ENCODE measurements around the gene GNB1. TPM values are rescaled to one million over a fixed set of nuclear protein-coding genes. Genes with fewer than 3 reads are reported as not detected.
"Not testable (repeated sequence)": the region's sequence is repeated elsewhere in the genome, so short reads cannot be mapped to it uniquely, and the experiment has no call there.

Gene GNB1
- total and polyA plus RNA-seq, 8 donors = 49.6 to 195 (median 125) TPM

DNA sequence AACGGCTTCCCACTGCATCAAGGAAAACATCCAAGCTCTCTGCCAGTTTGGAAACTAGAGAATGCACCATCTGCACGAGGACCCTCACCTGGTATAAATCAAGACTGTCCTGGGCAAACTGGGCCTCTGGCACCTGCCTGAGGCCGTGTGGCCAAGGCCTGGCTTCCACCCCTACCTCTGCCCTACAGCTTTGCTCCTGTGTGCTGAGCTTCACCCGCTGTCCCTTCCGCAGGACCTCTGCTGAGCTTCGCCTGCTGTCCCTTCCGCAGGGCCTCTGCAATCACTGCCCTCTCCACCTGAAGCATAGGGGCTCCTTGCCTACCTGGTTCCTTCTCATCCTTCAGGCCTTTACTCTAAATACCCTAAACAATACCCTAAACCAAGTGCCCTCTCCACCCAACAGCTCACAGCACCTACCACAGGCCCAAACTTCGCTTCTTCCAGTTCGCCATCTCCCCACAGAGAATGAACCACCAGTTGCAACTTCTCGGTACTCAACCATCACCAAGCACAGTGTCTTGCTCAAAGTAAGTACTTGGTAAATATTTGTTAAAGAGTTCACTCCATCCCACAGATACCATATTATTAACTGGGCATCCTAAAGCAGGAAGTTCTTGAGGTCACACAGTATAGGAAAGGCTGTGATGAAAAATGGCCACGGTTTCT is 18.4 kb downstream of the GNB1 start:
- H3K36me3 ChIP-seq = peaks cover 6 to 35% (median 25%) of the 10 kb centered on the region in 4 donors
- H3K27ac ChIP-seq = peak overlapping the region in 1 of 5 donors; percentile 8
- WGBS, 5 donors = 82 to 89% (median 85%) methylated on average over 11 of the region's 11 CpGs
- no peak overlapping the region for H3K4me3 ChIP-seq
- peaks cover 28 to 93% (median 64%) of the 10 kb centered on the region in 4 donors for H3K4me1 ChIP-seq
- no peak for TF ChIP-seq EP300 (IDR thresholded peaks at IDR 0.05)
- TF ChIP-seq, protein P1, sequence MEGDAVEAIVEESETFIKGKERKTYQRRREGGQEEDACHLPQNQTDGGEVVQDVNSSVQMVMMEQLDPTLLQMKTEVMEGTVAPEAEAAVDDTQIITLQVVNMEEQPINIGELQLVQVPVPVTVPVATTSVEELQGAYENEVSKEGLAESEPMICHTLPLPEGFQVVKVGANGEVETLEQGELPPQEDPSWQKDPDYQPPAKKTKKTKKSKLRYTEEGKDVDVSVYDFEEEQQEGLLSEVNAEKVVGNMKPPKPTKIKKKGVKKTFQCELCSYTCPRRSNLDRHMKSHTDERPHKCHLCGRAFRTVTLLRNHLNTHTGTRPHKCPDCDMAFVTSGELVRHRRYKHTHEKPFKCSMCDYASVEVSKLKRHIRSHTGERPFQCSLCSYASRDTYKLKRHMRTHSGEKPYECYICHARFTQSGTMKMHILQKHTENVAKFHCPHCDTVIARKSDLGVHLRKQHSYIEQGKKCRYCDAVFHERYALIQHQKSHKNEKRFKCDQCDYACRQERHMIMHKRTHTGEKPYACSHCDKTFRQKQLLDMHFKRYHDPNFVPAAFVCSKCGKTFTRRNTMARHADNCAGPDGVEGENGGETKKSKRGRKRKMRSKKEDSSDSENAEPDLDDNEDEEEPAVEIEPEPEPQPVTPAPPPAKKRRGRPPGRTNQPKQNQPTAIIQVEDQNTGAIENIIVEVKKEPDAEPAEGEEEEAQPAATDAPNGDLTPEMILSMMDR (IDR thresholded peaks at IDR 0.05) = no peak
- TF ChIP-seq POLR2AphosphoS5 (IDR thresholded peaks at IDR 0.05) = no peak
- no peaks in the 10 kb centered on the region for H3K9me3 ChIP-seq
- intact Hi-C loops (cut with DNase I; ENCODE audit: low total_unique reads) = no loop called here
- no peaks in the 10 kb centered on the region for H3K27me3 ChIP-seq
- DNase-seq = no peak

DNA sequence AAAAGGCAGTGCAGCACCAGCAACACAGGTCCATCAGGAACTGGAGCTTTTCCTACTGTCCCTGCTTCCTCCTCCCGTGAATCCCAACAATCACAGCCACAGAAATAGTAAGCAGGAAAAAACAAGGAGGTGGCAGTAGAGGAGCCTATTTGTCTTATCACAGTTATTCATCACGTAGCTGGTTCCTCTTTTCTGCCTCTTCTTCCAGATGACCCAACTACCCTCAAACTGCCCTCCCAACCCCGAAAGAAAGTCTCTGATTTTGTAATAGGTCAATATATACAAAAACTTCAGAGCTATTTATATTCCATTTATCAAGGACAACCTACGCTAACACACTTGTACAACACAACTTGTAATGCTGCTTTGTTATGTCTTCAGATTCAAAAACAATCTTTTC is 21.4 kb downstream of the GNB1 start:
- H3K4me1 ChIP-seq = peaks cover 31 to 87% (median 53%) of the 10 kb centered on the region in 4 donors
- intact Hi-C loops (cut with DNase I; ENCODE audit: low total_unique reads) = no loop called here
- no peak for DNase-seq
- 47 to 63% (median 58%) methylated on average over 4 of the region's 4 CpGs for WGBS, 5 donors
- H3K4me3 ChIP-seq = no peak overlapping the region
- peak overlapping the region in 1 of 5 donors; percentile 14 for H3K27ac ChIP-seq
- H3K36me3 ChIP-seq = peaks cover 6 to 14% (median 9%) of the 10 kb centered on the region in 4 donors
- H3K9me3 ChIP-seq = no peaks in the 10 kb centered on the region
- TF ChIP-seq POLR2AphosphoS5 (IDR thresholded peaks at IDR 0.05) = no peak
- TF ChIP-seq, protein P1 (IDR thresholded peaks at IDR 0.05) = no peak
- H3K27me3 ChIP-seq = no peaks in the 10 kb centered on the region

DNA sequence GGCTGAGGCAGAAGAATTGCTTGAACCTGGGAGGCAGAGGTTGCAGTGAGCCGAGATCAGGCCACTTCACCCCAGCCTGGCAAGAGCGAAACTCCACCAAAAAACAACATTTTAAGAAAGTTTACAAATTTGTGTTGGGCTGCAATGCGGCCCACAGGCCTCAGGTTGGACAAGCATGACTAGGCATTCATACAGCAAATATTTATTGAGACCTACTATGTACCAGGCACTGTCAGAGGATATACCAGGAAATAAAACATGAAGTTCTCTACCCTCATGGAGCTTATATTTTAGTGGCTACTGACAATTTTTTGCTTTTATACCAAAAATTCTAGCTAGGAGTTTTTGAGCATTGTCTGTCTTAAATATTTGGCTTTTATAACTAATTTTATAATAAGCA is 23.7 kb downstream of the GNB1 start:
- DNase-seq = no peak
- TF ChIP-seq POLR2AphosphoS5 (IDR thresholded peaks at IDR 0.05) (no peak), POLR2A (IDR thresholded peaks at IDR 0.05) (no peak)
- H3K27ac ChIP-seq = no peak overlapping the region
- WGBS, 5 donors = 81 to 99% (median 95%) methylated on average over 3 of the region's 3 CpGs
- intact Hi-C loops (cut with DNase I; ENCODE audit: low total_unique reads) = no loop called here
- no peak overlapping the region for H3K4me3 ChIP-seq
- H3K9me3 ChIP-seq = no peaks in the 10 kb centered on the region
- no peaks in the 10 kb centered on the region for H3K36me3 ChIP-seq
- H3K4me1 ChIP-seq = peaks cover 28 to 87% (median 52%) of the 10 kb centered on the region in 4 donors
- H3K27me3 ChIP-seq = no peaks in the 10 kb centered on the region

DNA sequence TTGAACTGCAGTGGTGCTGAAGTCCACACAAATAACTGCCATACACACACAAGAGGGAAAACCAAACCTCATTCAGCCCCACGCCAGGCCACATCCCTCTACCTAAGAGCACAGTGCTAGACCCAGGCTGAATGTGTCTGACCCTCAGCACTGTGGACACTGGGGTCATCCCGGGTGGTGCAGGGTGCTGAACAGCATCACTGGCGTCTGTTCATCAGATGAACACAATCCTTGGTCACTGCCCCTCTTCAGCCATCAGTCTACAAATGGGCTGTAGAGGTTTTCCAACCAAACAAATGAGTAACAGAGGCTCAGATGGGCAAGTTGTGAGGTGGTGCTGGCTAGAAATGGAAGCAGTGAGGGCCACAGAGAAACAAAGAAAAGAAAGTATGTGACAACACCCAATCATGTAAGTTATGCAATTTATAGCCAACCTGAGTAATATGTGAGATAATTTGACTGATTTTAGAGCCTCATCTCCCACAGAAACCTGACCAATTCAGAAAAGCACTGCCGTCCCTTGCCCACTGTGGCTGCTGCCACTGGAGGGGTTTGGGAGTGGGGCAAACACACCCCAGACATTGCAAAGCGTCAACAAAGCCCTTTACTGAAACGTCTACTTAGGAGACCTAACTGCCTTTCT is 27.9 kb downstream of the GNB1 start:
- Histone ChIP-seq H3K27ac (peak overlapping the region in 1 of 5 donors; percentile 32), H3K9me3 (no peaks in the 10 kb centered on the region), H3K36me3 (no peaks in the 10 kb centered on the region), H3K4me1 (peaks cover 48 to 89% (median 65%) of the 10 kb centered on the region in 4 donors), H3K4me3 (no peak overlapping the region), H3K27me3 (no peaks in the 10 kb centered on the region)
- intact Hi-C loops (cut with DNase I; ENCODE audit: low total_unique reads) = no loop called here
- DNase-seq = no peak
- WGBS, 5 donors = 52 to 63% (median 60%) methylated on average over 6 of the region's 6 CpGs
- TF ChIP-seq, protein P1 (IDR thresholded peaks at IDR 0.05) = no peak
- TF ChIP-seq EP300 (IDR thresholded peaks at IDR 0.05) = no peak
- no peak for TF ChIP-seq POLR2AphosphoS5 (IDR thresholded peaks at IDR 0.05)
- no peak for TF ChIP-seq POLR2A (IDR thresholded peaks at IDR 0.05)

DNA sequence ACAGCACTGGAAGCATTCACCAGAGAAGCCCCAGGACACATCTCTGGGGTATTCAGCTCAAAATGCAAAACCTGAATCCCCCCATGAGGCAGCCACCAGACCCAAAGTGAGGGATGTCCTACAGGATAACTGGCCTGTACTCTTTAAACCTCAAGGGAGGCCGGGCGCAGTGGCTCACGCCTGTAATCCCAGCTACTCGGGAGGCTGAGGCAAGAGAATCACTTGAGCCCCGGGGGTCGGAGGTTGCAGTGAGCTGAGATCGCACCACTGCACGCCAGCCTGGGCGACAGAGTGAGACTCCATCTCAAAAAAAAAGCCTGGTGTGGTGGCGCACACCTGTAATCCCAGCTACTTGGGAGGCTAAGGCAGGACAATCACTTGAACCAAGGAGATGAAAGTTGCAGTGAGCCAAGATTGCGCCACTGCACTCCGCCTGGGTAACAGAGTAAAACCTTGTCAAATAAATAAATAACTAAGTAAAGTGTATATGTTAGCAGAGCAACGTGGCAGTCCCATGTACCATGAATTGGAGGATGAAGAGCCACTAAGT is 29.1 kb downstream of the GNB1 start:
- H3K36me3 ChIP-seq; H3K27ac ChIP-seq; intact Hi-C loops (cut with DNase I; ENCODE audit: low total_unique reads); H3K4me3 ChIP-seq; DNase-seq; H3K9me3 ChIP-seq; H3K27me3 ChIP-seq: not testable (repeated sequence)
- whole genome bisulfite sequencing, 5 donors = 90 to 97% (median 91%) methylated on average over 13 of the region's 13 CpGs
- H3K4me1 ChIP-seq = peaks cover 54 to 93% (median 75%) of the 10 kb centered on the region in 4 donors
